Prostate gland (tissue), 2 donors: ENCODE results near the gene C1QTNF9. TPM values are rescaled to one million over a fixed set of nuclear protein-coding genes. Genes with fewer than 3 reads are reported as not detected.
"Not testable (repeated sequence)": the region's sequence is repeated elsewhere in the genome, so short reads cannot be mapped to it uniquely, and the experiment has no call there.

Source experiments
- DNase-seq: peaks from one replicate; pipeline ENCODE4 v3.0.0-alpha.2; 2019; ENCODE audit warnings: low spot score
- H3K27ac ChIP-seq, 2 donors: fragments of 200-600 bp; sonication (generic); 2 replicates each; pipeline ENCODE4 v1.5.1; 2017 to 2019
- H3K27me3 ChIP-seq: fragments of 200-600 bp; sonication (generic); replicated peaks from 2 replicates; pipeline ENCODE4 v1.5.1; 2019; ENCODE audit not compliant: insufficient read depth
- H3K36me3 ChIP-seq, 2 donors: fragments of 200-600 bp; sonication (generic); 1 replicate in 1 of 2; 2 replicates in 1 of 2; pipeline versions ENCODE4 v1.5.1 to v1.8.1; 2017 to 2019
- H3K4me1 ChIP-seq: fragments of 200-600 bp; sonication (generic); replicated peaks from 2 replicates; pipeline ENCODE4 v1.5.1; 2019
- H3K4me3 ChIP-seq, 2 donors: fragments of 200-600 bp; sonication (generic); 2 replicates each; pipeline ENCODE4 v1.5.1; 2017 to 2019
- H3K9me3 ChIP-seq: fragments of 200-600 bp; sonication (generic); 2 replicates; pipeline ENCODE4 v1.5.1; 2017
- CTCF ChIP-seq, 4 experiments: fragments of 200-600 bp in 2 of 4; fragments of 450-650 bp in 2 of 4; sonication (generic) in 2 of 4; IDR thresholded peaks; 1 replicate in 3 of 4; 2 replicates in 1 of 4; pipeline ENCODE4 v1.5.1; 2016 to 2019; ENCODE audit warnings: antibody characterized with exemption in 4 of 4, mild to moderate bottlenecking in 2 of 4, moderate library complexity in 2 of 4
- POLR2A ChIP-seq: fragments of 450-650 bp; IDR thresholded peaks from one replicate; pipeline ENCODE4 v1.6.1; 2016; ENCODE audit warnings: antibody characterized with exemption, mild to moderate bottlenecking
- POLR2AphosphoS5 ChIP-seq: sonication (generic); formaldehyde crosslinking; IDR thresholded peaks from one replicate; pipeline ENCODE4 v1.6.1; 2017; ENCODE audit warnings: antibody characterized with exemption
- WGBS: methylation state at CpG from one replicate; pipeline ENCODE4 v1.1.5; 2018; 5-methylcytosine and 5-hydroxymethylcytosine counted together
- intact Hi-C: fragments of 100-400 bp; cut with DNase I; formaldehyde crosslinking; loops from one replicate; pipeline ENCODE4 v1.14.2; 2022
- total RNA-seq, 2 donors: library from RNA; depleted of rRNA; stranded (reverse); fragments of >200 nt; gene quantifications; one replicate each; pipeline ENCODE4 v1.1.0, GENCODE V29; 2016

C1QTNF9 gene
- under 1 TPM in 1 of 2 donors, not detected in 1; 0.85 TPM for total RNA-seq

- intact Hi-C loops, H3K27ac ChIP-seq: not testable (repeated sequence)
Observed at GRCh38 chr13:24309300-24309699, at the start of gene C1QTNF9. C1QTNF9 (plus strand) TSS chr13:24309580; CDS start chr13:24316004, 6,424 bp downstream.

GRCh38 chr13:24261566-24261965 is 47.8 kb upstream of the C1QTNF9 start:
- no peaks in the 10 kb centered on the region for H3K36me3 ChIP-seq
- H3K27ac ChIP-seq, result no peak overlapping the region
- TF ChIP-seq POLR2A, result no peak
- TF ChIP-seq POLR2AphosphoS5, result no peak
- no peak for TF ChIP-seq CTCF (IDR thresholded peaks at IDR 0.05)
- DNase-seq, result no peak
- 56% methylated on average over 3 of the region's 3 CpGs for WGBS
- intact Hi-C loops, result no loop called here
- H3K27me3 ChIP-seq, result no peaks in the 10 kb centered on the region
- H3K4me1 ChIP-seq, result no peaks in the 10 kb centered on the region
- H3K9me3 ChIP-seq, result no peaks in the 10 kb centered on the region
- H3K4me3 ChIP-seq, result no peak overlapping the region

More at GRCh38 chr13:24309300-24309699, at the start of gene C1QTNF9:
- H3K9me3 ChIP-seq, H3K4me3 ChIP-seq, DNase-seq, H3K4me1 ChIP-seq, H3K36me3 ChIP-seq, H3K27me3 ChIP-seq: not testable (repeated sequence)
- WGBS, result 52% methylated on average over 2 of the region's 2 CpGs

GRCh38 chr13:24263632-24264031 is 45.7 kb upstream of the C1QTNF9 start:
- Histone ChIP-seq H3K4me1 (no peaks in the 10 kb centered on the region), H3K27me3 (no peaks in the 10 kb centered on the region), H3K36me3 (no peaks in the 10 kb centered on the region), H3K27ac (no peak overlapping the region), H3K9me3 (no peaks in the 10 kb centered on the region), H3K4me3 (no peak overlapping the region)
- no peak for TF ChIP-seq POLR2A
- TF ChIP-seq CTCF (IDR thresholded peaks at IDR 0.05), result no peak
- TF ChIP-seq POLR2AphosphoS5, result no peak
- intact Hi-C loops, result no loop called here
- DNase-seq, result no peak
- 43% methylated on average over 4 of the region's 4 CpGs for WGBS

GRCh38 chr13:24264976-24265375 is 44.4 kb upstream of the C1QTNF9 start:
- H3K27ac ChIP-seq, result no peak overlapping the region
- no peak for DNase-seq
- no peaks in the 10 kb centered on the region for H3K9me3 ChIP-seq
- no peak overlapping the region for H3K4me3 ChIP-seq
- H3K27me3 ChIP-seq, result no peaks in the 10 kb centered on the region
- no peaks in the 10 kb centered on the region for H3K36me3 ChIP-seq
- no peaks in the 10 kb centered on the region for H3K4me1 ChIP-seq
- intact Hi-C loops, result no loop called here
- WGBS, result 67% methylated on average over 8 of the region's 8 CpGs
- TF ChIP-seq CTCF (IDR thresholded peaks at IDR 0.05) (no peak), POLR2AphosphoS5 (no peak), POLR2A (no peak)

GRCh38 chr13:24265453-24265852 is 43.9 kb upstream of the C1QTNF9 start:
- 92% methylated on average over 3 of the region's 3 CpGs for WGBS
- H3K4me3 ChIP-seq, result no peak overlapping the region
- no peak for TF ChIP-seq POLR2A
- TF ChIP-seq CTCF (IDR thresholded peaks at IDR 0.05), result no peak
- no peaks in the 10 kb centered on the region for H3K4me1 ChIP-seq
- H3K9me3 ChIP-seq, result no peaks in the 10 kb centered on the region
- H3K27me3 ChIP-seq, result no peaks in the 10 kb centered on the region
- H3K36me3 ChIP-seq, result no peaks in the 10 kb centered on the region
- no peak for DNase-seq
- H3K27ac ChIP-seq, result no peak overlapping the region
- intact Hi-C loops, result no loop called here
